ENCODE measurements around the gene TUBGCP6.

GRCh38 chr22:50255607-50256006 lies 10.8 kb upstream of the TUBGCP6 start:
- TF ChIP-seq CTCF (IDR thresholded peaks at IDR 0.05; ENCODE audit: low read depth, low read length), result no peak
- no peak for TF ChIP-seq MYC (IDR thresholded peaks at IDR 0.05; ENCODE audit: low read depth, low read length)
